Neural progenitor cell (in vitro differentiated cells): Measurements from ENCODE around the gene FKRP.

Experiments used
- EZH2 ChIP-seq: fragments of 200-600 bp; sonication (generic); IDR thresholded peaks from 2 replicates; pipeline ENCODE4 v1.6.1; 2017; ENCODE audit warnings: antibody characterized with exemption, mild to moderate bottlenecking, moderate library complexity
- TF ChIP-seq, protein P1 (sequence below): fragments of 200-600 bp; sonication (generic); IDR thresholded peaks from 2 replicates; pipeline ENCODE4 v1.5.1; 2017; ENCODE audit warnings: antibody characterized with exemption, mild to moderate bottlenecking

DNA sequence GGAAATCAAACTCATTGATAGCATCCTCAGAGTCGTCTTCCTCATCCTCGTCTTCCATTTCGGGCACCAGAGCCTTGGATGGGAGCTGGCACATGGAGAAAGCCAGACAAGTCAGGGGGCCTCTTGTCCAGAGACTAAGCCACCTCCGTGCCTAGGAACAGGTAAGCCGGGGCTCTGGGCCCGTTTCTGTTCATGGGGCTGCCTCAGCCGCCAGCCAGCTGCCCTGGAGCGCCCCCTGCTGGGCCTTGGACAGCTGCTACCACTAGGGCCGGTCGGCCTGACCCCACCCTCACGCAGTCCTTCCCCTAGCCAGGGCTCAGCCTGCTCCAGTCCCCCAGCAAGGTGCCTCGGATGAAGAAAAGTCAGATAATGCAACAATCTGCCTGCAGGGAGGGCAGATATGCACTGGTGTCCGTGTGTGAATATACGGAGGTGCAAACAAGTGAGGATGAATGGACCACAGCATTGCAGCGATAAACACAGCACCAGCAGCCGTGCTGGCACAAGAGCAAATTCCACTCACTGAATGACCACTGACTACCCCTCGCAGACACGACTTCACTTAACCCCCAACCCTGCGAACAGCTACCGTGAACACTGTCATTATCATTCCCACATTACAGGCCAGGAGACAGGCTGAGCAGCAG, 17.0 kb upstream of the FKRP start:
- TF ChIP-seq, protein P1, sequence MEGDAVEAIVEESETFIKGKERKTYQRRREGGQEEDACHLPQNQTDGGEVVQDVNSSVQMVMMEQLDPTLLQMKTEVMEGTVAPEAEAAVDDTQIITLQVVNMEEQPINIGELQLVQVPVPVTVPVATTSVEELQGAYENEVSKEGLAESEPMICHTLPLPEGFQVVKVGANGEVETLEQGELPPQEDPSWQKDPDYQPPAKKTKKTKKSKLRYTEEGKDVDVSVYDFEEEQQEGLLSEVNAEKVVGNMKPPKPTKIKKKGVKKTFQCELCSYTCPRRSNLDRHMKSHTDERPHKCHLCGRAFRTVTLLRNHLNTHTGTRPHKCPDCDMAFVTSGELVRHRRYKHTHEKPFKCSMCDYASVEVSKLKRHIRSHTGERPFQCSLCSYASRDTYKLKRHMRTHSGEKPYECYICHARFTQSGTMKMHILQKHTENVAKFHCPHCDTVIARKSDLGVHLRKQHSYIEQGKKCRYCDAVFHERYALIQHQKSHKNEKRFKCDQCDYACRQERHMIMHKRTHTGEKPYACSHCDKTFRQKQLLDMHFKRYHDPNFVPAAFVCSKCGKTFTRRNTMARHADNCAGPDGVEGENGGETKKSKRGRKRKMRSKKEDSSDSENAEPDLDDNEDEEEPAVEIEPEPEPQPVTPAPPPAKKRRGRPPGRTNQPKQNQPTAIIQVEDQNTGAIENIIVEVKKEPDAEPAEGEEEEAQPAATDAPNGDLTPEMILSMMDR: peak; percentile 84
- no peak for TF ChIP-seq EZH2
